HepG2 (cell line): ENCODE measurements around the gene GATAD2B. TPM values are rescaled to one million over a fixed set of nuclear protein-coding genes. Genes with fewer than 3 reads are reported as not detected.

Experiments
- EEA1 ChIP-seq: sonication (generic); formaldehyde crosslinking; IDR thresholded peaks from 2 replicates; pipeline ENCODE4 v1.5.1; 2020; ENCODE audit warnings: mild to moderate bottlenecking, missing genetic modification reagents, borderline replicate concordance
- ELF3 ChIP-seq: IDR thresholded peaks from 2 replicates; pipeline ENCODE4 v1.6.1; 2016; ENCODE audit warnings: missing genetic modification reagents, missing compliant biosample characterization
- GTF2F1 ChIP-seq: fragments of 150-350 bp; IDR thresholded peaks from 2 replicates; pipeline ENCODE4 v1.6.1; 2014; ENCODE audit warnings: low read length
- KLF11 ChIP-seq: IDR thresholded peaks from 2 replicates; pipeline ENCODE4 v1.6.1; 2016; ENCODE audit warnings: missing compliant biosample characterization
- NRL ChIP-seq: sonication (generic); formaldehyde crosslinking; IDR thresholded peaks from 2 replicates; pipeline ENCODE4 v1.5.0; 2020; ENCODE audit warnings: missing genetic modification reagents, mild to moderate bottlenecking, moderate library complexity, borderline replicate concordance
- RBAK ChIP-seq: sonication (generic); formaldehyde crosslinking; IDR thresholded peaks from 2 replicates; pipeline ENCODE4 v1.5.1; 2020; ENCODE audit warnings: mild to moderate bottlenecking, missing genetic modification reagents
- SAFB2 ChIP-seq: sonication (generic); formaldehyde crosslinking; IDR thresholded peaks from 2 replicates; pipeline ENCODE4 v1.5.1; 2020; ENCODE audit warnings: missing genetic modification reagents, low read depth, mild to moderate bottlenecking, borderline replicate concordance
- SP4 ChIP-seq: sonication (generic); formaldehyde crosslinking; IDR thresholded peaks from 2 replicates; pipeline ENCODE4 v1.8.1; 2023; ENCODE audit warnings: mild to moderate bottlenecking, missing genetic modification reagents
- ZC3H13 ChIP-seq: sonication (generic); formaldehyde crosslinking; IDR thresholded peaks from 2 replicates; pipeline ENCODE4 v1.8.1; 2023; ENCODE audit warnings: mild to moderate bottlenecking, missing genetic modification reagents, moderate library complexity
- ZFP36 ChIP-seq: fragments of 150-350 bp; IDR thresholded peaks from 2 replicates; pipeline ENCODE4 v1.6.1; 2018; ENCODE audit warnings: borderline replicate concordance, low read length, low read depth; ENCODE audit not compliant: partially characterized antibody
- ZFY ChIP-seq: sonication (generic); formaldehyde crosslinking; IDR thresholded peaks from 2 replicates; pipeline ENCODE4 v1.4.0; 2020; ENCODE audit warnings: missing genetic modification reagents
- ZNF136 ChIP-seq: sonication (generic); formaldehyde crosslinking; IDR thresholded peaks from 2 replicates; pipeline ENCODE4 v1.8.1; 2022; ENCODE audit warnings: low read depth, mild to moderate bottlenecking, moderate library complexity, missing genetic modification reagents
- ZNF264 ChIP-seq: sonication (generic); formaldehyde crosslinking; IDR thresholded peaks from 2 replicates; pipeline ENCODE4 v1.4.0; 2020; ENCODE audit warnings: missing genetic modification reagents
- ZNF530 ChIP-seq: sonication (generic); formaldehyde crosslinking; IDR thresholded peaks from 2 replicates; pipeline ENCODE4 v1.5.0; 2020; ENCODE audit warnings: low read depth, mild to moderate bottlenecking, missing genetic modification reagents
- ZNF572 ChIP-seq: sonication (generic); formaldehyde crosslinking; IDR thresholded peaks from 2 replicates; pipeline ENCODE4 v1.5.1; 2020; ENCODE audit warnings: mild to moderate bottlenecking, missing genetic modification reagents
- ZNF747 ChIP-seq: sonication (generic); formaldehyde crosslinking; IDR thresholded peaks from 2 replicates; pipeline ENCODE4 v1.8.1; 2023; ENCODE audit warnings: missing genetic modification reagents, mild to moderate bottlenecking, borderline replicate concordance
- ZNF816 ChIP-seq: sonication (generic); formaldehyde crosslinking; IDR thresholded peaks from 2 replicates; pipeline ENCODE4 v1.8.0; 2022; ENCODE audit warnings: missing genetic modification reagents, mild to moderate bottlenecking, borderline replicate concordance
- ZNF850 ChIP-seq: sonication (generic); formaldehyde crosslinking; conservative IDR thresholded peaks from 2 replicates; pipeline ENCODE4 v1.9.0; 2021; ENCODE audit warnings: mild to moderate bottlenecking, missing genetic modification reagents
- polyA plus RNA-seq, 8 experiments: library from polyadenylated mRNA; depleted of rRNA in 3 of 8; stranded (reverse) in 7 of 8; unstranded in 1 of 8; fragments of >200 nt; fragmentation: Illumina TruSeq in 4 of 8; extraction: Trizol in 4 of 8; gene quantifications; 2 replicates each; pipeline versions ENCODE4 v1.2.1 to v1.2.3, GENCODE V29; 2011 to 2016; ENCODE audit warnings: low read depth in 4 of 8, missing spikeins in 1 of 8, mixed read lengths in 1 of 8; ENCODE audit not compliant: insufficient read depth in 1 of 8
- total RNA-seq, 5 experiments: library from RNA; depleted of rRNA; stranded (reverse); fragments of >200 nt; fragmentation: Illumina TruSeq; extraction: Trizol; gene quantifications; 2 replicates each; pipeline ENCODE4 v1.2.3, GENCODE V29; 2016; ENCODE audit warnings: low read depth in 1 of 5
- TF ChIP-seq, protein P1 (sequence below): sonication (generic); formaldehyde crosslinking; IDR thresholded peaks from 2 replicates; pipeline ENCODE4 v1.4.0; 2020; ENCODE audit warnings: missing genetic modification reagents
- TF ChIP-seq, protein P2 (sequence below): sonication (generic); formaldehyde crosslinking; IDR thresholded peaks from 2 replicates; pipeline ENCODE4 v1.9.0; 2022; ENCODE audit warnings: low read depth, missing genetic modification reagents
- TF ChIP-seq, protein P3 (sequence below): sonication (generic); formaldehyde crosslinking; IDR thresholded peaks from 2 replicates; pipeline ENCODE4 v1.4.0; 2020; ENCODE audit warnings: missing genetic modification reagents, borderline replicate concordance
- TF ChIP-seq, protein P4 (sequence below): sonication (generic); formaldehyde crosslinking; IDR thresholded peaks from 2 replicates; pipeline ENCODE4 v1.5.1; 2020; ENCODE audit warnings: mild to moderate bottlenecking, missing genetic modification reagents, moderate library complexity

Gene GATAD2B
- total and polyA plus RNA-seq, 2 of the 13 experiments (the other 11 are each of a cell fraction or from before 2014, with no cell fraction given) = 3.2 to 5.2 TPM

DNA sequence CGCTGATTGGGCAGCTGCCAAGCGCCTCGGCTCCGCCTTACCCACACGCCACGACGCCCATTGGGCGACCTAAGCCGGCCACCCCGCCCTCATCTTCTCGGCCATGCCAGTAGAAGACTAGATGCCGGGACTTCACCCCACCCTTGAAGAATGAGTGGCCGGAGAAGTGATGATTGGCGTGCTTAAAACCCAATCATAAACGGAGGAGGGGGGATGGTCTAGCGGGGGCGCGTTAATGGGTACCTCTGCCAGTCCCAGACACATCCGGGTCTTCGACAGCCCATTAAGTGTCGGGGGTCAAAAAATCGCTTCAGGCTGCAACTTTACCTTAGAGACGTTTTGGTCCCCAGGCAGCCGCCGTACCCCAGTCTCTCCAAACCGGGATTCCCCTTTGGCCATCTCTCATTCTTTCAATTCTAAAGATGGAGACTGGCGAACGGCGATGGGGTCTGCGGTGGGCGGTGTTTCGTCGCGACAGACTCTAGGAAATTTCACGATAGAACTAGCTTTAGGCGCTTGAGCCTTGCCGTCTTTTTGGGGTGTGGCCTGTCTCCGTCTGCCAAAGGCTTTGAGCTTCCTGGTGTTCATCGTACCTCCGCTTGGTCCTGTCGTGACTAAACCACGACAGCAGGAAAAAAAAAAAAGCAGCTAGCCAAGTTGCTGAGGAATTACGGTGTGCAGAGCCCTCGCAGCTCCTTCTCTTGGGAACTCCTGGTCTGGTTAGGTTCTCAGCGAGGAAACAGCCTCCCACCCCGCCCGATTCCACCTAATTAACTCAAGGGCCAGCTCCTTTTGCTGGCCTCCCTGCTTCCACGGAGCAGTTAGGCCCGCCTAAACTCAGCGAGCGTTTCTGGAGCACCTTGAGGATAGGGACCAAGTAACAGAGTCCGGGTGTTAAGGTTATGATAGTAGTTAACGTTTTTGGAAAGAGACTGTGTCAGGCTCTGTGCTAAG is at the start of gene GATAD2B (continued):
- no peak for TF ChIP-seq ZNF264 (CRISPR knock-in tag)
- TF ChIP-seq ZNF850 (CRISPR knock-in tag) = 0 out of 2 replicates have a peak, but pooled peaks have one; percentile 46
- no peak for TF ChIP-seq ZFP36
- peak; percentile 71; the same call in 1 of the 2 replicates for TF ChIP-seq ZNF747 (CRISPR knock-in tag)
- TF ChIP-seq, protein P1, sequence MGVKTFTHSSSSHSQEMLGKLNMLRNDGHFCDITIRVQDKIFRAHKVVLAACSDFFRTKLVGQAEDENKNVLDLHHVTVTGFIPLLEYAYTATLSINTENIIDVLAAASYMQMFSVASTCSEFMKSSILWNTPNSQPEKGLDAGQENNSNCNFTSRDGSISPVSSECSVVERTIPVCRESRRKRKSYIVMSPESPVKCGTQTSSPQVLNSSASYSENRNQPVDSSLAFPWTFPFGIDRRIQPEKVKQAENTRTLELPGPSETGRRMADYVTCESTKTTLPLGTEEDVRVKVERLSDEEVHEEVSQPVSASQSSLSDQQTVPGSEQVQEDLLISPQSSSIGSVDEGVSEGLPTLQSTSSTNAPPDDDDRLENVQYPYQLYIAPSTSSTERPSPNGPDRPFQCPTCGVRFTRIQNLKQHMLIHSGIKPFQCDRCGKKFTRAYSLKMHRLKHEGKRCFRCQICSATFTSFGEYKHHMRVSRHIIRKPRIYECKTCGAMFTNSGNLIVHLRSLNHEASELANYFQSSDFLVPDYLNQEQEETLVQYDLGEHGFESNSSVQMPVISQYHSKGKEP (CRISPR knock-in tag) = 0 out of 2 replicates have a peak, but pooled peaks have one; percentile 20
- TF ChIP-seq GTF2F1 = no peak
- no peak; the same call in 1 of the 2 replicates for TF ChIP-seq KLF11 (CRISPR knock-in tag)
- TF ChIP-seq, protein P2, sequence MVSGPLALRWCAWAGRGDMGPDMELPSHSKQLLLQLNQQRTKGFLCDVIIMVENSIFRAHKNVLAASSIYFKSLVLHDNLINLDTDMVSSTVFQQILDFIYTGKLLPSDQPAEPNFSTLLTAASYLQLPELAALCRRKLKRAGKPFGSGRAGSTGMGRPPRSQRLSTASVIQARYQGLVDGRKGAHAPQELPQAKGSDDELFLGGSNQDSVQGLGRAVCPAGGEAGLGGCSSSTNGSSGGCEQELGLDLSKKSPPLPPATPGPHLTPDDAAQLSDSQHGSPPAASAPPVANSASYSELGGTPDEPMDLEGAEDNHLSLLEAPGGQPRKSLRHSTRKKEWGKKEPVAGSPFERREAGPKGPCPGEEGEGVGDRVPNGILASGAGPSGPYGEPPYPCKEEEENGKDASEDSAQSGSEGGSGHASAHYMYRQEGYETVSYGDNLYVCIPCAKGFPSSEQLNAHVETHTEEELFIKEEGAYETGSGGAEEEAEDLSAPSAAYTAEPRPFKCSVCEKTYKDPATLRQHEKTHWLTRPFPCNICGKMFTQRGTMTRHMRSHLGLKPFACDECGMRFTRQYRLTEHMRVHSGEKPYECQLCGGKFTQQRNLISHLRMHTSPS (CRISPR knock-in tag) = no peak
- TF ChIP-seq ELF3 (CRISPR knock-in tag) = peak; percentile 70; the same call in 1 of the 2 replicates
- TF ChIP-seq ZC3H13 = no peak
- no peak for TF ChIP-seq EEA1 (CRISPR knock-in tag)
- 0 out of 2 replicates have a peak, but pooled peaks have one; percentile 51 for TF ChIP-seq ZNF816 (CRISPR knock-in tag)
- TF ChIP-seq SAFB2 = no peak
- no peak for TF ChIP-seq ZNF530 (CRISPR knock-in tag)
- TF ChIP-seq RBAK = no peak
- TF ChIP-seq, protein P3, sequence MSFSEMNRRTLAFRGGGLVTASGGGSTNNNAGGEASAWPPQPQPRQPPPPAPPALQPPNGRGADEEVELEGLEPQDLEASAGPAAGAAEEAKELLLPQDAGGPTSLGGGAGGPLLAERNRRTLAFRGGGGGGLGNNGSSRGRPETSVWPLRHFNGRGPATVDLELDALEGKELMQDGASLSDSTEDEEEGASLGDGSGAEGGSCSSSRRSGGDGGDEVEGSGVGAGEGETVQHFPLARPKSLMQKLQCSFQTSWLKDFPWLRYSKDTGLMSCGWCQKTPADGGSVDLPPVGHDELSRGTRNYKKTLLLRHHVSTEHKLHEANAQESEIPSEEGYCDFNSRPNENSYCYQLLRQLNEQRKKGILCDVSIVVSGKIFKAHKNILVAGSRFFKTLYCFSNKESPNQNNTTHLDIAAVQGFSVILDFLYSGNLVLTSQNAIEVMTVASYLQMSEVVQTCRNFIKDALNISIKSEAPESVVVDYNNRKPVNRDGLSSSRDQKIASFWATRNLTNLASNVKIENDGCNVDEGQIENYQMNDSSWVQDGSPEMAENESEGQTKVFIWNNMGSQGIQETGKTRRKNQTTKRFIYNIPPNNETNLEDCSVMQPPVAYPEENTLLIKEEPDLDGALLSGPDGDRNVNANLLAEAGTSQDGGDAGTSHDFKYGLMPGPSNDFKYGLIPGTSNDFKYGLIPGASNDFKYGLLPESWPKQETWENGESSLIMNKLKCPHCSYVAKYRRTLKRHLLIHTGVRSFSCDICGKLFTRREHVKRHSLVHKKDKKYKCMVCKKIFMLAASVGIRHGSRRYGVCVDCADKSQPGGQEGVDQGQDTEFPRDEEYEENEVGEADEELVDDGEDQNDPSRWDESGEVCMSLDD = no peak; the same call in 1 of the 2 replicates
- peak; percentile 49; the same call in 1 of the 2 replicates for TF ChIP-seq ZFY
- TF ChIP-seq, protein P4, sequence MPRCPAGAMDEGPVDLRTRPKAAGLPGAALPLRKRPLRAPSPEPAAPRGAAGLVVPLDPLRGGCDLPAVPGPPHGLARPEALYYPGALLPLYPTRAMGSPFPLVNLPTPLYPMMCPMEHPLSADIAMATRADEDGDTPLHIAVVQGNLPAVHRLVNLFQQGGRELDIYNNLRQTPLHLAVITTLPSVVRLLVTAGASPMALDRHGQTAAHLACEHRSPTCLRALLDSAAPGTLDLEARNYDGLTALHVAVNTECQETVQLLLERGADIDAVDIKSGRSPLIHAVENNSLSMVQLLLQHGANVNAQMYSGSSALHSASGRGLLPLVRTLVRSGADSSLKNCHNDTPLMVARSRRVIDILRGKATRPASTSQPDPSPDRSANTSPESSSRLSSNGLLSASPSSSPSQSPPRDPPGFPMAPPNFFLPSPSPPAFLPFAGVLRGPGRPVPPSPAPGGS (CRISPR knock-in tag) = no peak
- no peak for TF ChIP-seq ZNF572 (CRISPR knock-in tag)
- TF ChIP-seq NRL (CRISPR knock-in tag) = no peak
- TF ChIP-seq SP4 (CRISPR knock-in tag) = peak; percentile 91
- no peak for TF ChIP-seq ZNF136 (CRISPR knock-in tag)
